Measurements from ENCODE around the gene TRAF1.
"Not testable (repeated sequence)": the region's sequence is repeated elsewhere in the genome, so short reads cannot be mapped to it uniquely, and the experiment has no call there.

Gene TRAF1

GRCh38 chr9:120926397-120926928, at the start of gene TRAF1:
TSS of gene TRAF1 (minus strand) at chr9:120926796. CDS start at chr9:120926075, 721 bp downstream.
- no peak for DNase-seq (ENCODE audit: low read depth)

DNA sequence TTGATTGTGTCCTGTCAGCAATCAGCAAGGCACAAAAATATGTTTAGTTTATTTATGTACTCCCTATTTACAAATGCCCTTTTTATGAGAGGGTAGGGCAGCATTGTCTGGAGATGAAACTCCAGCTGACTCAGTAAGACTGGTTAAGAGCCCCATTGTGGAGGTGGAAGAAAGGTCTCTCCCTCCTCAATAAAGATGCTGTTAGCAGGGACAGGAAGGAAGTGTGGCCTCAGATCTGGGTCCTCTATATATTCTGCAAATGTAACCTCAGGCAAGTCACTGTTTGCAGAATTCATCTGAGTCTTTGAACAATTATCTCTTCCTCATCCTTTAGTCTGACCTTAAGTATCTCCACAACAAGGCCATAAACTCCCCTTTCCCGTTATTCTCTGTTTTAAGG, 48.3 kb upstream of the TRAF1 start:
- DNase-seq (ENCODE audit: low read depth) = no peak

- no peak for DNase-seq (ENCODE audit: low read depth)
Measured at GRCh38 chr9:120974181-120974580, 47.6 kb upstream of the TRAF1 start.

GRCh38 chr9:120971938-120972337, 45.3 kb upstream of the TRAF1 start:
- DNase-seq (ENCODE audit: low read depth) = no peak

GRCh38 chr9:120971471-120971870, 44.9 kb upstream of the TRAF1 start:
- DNase-seq (ENCODE audit: low read depth) = not testable (repeated sequence)

GRCh38 chr9:120970244-120970643, 43.6 kb upstream of the TRAF1 start:
- peak; percentile 38 for DNase-seq (ENCODE audit: low read depth)

DNA sequence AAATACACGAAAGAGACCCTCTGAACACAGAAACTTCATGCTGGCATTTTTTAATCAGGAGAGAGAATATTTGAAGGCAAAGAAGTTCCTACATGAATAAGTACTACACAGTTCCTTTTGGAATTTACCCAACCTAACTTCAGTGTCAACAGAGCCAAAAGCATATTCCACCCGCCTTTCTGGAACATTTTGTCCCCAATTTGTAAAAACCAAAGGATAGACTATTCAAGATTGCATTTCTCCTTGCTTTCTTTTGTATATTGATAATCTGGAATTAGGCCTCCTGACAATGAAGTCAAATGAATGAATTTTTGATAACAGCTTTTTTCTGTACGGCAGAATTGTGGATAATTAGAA, 39.4 kb upstream of the TRAF1 start:
- peak; percentile 2 for DNase-seq (ENCODE audit: low read depth)

DNA sequence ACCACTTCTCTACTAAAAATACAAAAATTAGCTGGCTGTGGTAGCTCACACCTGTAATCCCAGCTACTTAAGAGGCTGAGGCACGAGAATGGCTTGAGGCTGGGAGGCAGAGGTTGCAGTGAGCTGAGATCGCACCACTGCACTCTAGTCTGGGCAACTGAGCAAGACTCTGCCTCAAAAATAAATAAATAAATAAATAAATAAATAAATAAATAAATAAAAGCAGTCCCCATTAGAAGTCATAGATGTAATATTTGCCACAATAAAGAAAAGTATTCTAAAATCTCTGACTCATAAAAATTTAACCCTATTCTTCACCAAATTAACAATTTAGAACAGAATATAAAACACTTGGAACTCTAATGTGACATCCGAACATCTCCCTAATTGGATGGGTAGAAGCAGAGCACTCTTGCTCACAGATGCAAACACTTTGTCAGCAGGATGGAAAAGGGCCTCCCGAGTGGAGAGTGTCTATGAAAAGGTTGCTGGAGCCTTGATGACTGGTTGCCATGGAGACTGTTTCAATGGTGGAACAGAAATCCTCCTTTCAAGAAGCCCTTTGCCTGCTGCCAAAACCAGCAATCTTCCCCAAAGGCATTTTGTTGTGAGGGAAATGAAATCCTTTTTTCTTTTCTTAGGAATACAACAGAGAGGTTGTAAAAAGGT, 38.9 kb upstream of the TRAF1 start:
- DNase-seq (ENCODE audit: low read depth) = peak; percentile 27

- DNase-seq (ENCODE audit: low read depth) = no peak
Measured at GRCh38 chr9:120961936-120962335, 35.3 kb upstream of the TRAF1 start.

- DNase-seq (ENCODE audit: low read depth) = no peak
Measured at GRCh38 chr9:120960001-120960400, 33.4 kb upstream of the TRAF1 start.

- no peak for DNase-seq (ENCODE audit: low read depth)
Measured at GRCh38 chr9:120956862-120957261, 30.3 kb upstream of the TRAF1 start.

DNA sequence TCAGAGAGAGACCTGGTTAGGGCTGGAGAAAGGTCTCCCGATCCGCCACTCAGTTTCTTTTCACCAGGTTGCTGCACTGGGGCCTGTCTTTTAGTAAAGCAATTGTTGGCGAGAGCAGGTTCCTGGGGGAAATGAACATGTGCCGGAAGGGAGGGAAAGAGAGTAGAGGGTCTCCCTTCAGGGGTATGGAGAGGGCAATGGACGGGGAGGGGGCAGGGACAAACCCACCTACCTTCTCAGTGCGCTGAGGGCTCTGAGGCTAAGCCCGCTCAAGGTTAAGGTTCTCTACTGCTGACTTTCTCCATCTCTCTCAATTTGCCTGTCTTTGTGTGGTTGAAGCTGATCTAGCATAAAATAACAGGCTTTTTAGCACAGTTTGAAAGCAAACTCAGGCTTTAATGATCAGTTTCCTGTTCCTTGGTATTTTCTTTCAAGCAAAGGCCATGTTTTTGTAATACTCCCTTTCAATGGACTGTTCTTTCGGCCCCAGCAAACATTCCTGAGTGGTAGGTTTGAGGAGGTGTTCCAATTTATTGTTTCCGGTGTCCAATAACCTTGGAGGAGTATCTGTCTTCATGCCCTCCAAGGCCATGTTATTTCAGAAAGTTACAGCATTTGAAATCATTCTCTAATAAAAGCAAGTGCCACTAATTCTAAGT, 25.5 kb upstream of the TRAF1 start:
- no peak for DNase-seq (ENCODE audit: low read depth)

GRCh38 chr9:120950421-120951388, 24.1 kb upstream of the TRAF1 start:
- DNase-seq (ENCODE audit: low read depth) = no peak

DNA sequence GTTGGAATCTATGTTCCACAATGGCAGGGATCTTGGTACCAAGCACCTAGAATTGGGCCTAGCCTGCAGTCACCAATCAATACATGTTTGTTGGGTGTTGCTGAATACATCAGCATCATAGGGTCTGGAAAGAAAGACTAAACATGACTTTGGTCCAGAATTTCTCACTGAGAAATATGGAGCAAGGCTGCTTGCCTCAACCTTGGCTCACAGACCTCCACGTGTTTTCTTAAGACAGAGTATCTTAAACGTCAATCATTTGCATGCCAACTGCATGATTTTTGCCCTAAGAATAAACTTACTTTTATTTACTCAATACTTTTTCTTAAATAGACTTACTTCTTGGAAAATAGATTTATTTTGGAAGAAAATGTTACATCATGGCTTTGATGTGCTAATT, 22.7 kb upstream of the TRAF1 start:
- DNase-seq (ENCODE audit: low read depth) = no peak

- no peak for DNase-seq (ENCODE audit: low read depth)
Measured at GRCh38 chr9:120948824-120949223, 22.2 kb upstream of the TRAF1 start.

- no peak for DNase-seq (ENCODE audit: low read depth)
Measured at GRCh38 chr9:120947222-120947621, 20.6 kb upstream of the TRAF1 start.

GRCh38 chr9:120946259-120946658, 19.7 kb upstream of the TRAF1 start:
- peak; percentile 60 for DNase-seq (ENCODE audit: low read depth)

GRCh38 chr9:120944948-120945347, 18.4 kb upstream of the TRAF1 start:
- DNase-seq (ENCODE audit: low read depth) = no peak

GRCh38 chr9:120944434-120944843, 17.8 kb upstream of the TRAF1 start:
- DNase-seq (ENCODE audit: low read depth) = no peak

GRCh38 chr9:120942186-120943001, 15.8 kb upstream of the TRAF1 start:
- peak; percentile 16 for DNase-seq (ENCODE audit: low read depth)

DNA sequence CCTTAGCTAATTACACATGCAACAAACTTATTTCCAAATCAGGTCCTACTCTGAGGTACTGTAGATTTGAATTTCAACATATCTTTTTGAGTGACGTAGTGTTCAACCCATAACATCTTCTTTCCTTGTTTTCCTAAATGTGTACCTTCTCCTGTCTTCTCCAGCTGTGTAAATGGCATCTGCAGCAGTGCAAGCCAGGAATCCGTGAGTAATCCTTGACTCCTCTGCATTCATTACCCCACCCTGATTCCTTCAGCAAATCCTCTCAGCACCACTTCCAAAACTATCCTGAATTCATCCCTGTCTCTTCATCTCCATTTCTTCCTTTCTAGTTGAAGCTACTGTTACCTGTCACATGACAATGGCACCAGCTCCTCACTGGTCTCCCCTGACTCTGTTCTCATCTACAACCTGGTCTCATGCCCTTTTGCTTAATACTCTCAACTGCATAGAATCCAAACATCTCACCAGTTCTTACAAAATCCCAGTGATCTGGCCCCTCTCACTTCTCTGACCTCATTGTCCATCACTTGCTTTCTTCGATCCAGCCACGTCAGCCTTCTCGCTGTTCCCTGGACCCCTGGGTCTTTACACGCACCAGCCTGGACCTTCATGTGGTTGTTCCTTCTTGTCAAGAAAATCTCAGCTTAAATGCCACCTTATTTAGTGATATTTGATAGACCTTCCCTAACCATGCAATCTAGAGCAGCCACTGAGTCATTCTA, 14.6 kb upstream of the TRAF1 start:
- peak; percentile 48 for DNase-seq (ENCODE audit: low read depth)

All from fibroblast of gingiva (primary cell).